HG02840 (cell line): ENCODE results near the gene HS3ST3B1.

ENCODE experiments used
- ATAC-seq: cut with Tn5 transposase; IDR thresholded peaks from one replicate; pipeline ENCODE4 v1.9.1; 2021; ENCODE audit warnings: mild to moderate bottlenecking, moderate library complexity, moderate number of reproducible peaks; ENCODE audit not compliant: unreplicated experiment, low FRiP score

Gene HS3ST3B1

GRCh38 chr17:14300575-14301278, at the start of gene HS3ST3B1:
Gene HS3ST3B1 (plus strand): TSS chr17:14301081. CDS start chr17:14301519, 438 bp downstream.
- peak; percentile 76 for ATAC-seq

- no peak for ATAC-seq
Measured at GRCh38 chr17:14261406-14261805, 39.5 kb upstream of the HS3ST3B1 start.

- no peak for ATAC-seq
Measured at GRCh38 chr17:14268264-14268663, 32.6 kb upstream of the HS3ST3B1 start.

- ATAC-seq, result no peak
Measured at GRCh38 chr17:14269473-14269872, 31.4 kb upstream of the HS3ST3B1 start.

- ATAC-seq, result no peak
Measured at GRCh38 chr17:14270508-14270907, 30.4 kb upstream of the HS3ST3B1 start.

GRCh38 chr17:14276535-14277250, 24.2 kb upstream of the HS3ST3B1 start:
- ATAC-seq, result no peak

GRCh38 chr17:14281530-14281929, 19.4 kb upstream of the HS3ST3B1 start:
- no peak for ATAC-seq

- no peak for ATAC-seq
Measured at GRCh38 chr17:14282726-14283125, 18.2 kb upstream of the HS3ST3B1 start.

- no peak for ATAC-seq
Measured at GRCh38 chr17:14289162-14289561, 11.7 kb upstream of the HS3ST3B1 start.

GRCh38 chr17:14294876-14295275, 6.0 kb upstream of the HS3ST3B1 start:
- no peak for ATAC-seq

- no peak for ATAC-seq
Measured at GRCh38 chr17:14295676-14296075, 5.2 kb upstream of the HS3ST3B1 start.

GRCh38 chr17:14296166-14296910, 4.5 kb upstream of the HS3ST3B1 start:
- ATAC-seq, result no peak

GRCh38 chr17:14297161-14297851, 3.6 kb upstream of the HS3ST3B1 start:
- ATAC-seq, result no peak

- no peak for ATAC-seq
Measured at GRCh38 chr17:14298221-14298946, 2.5 kb upstream of the HS3ST3B1 start.

GRCh38 chr17:14298947-14299279, 2.0 kb upstream of the HS3ST3B1 start:
- no peak for ATAC-seq

- no peak for ATAC-seq
Measured at GRCh38 chr17:14299280-14300141, 1.4 kb upstream of the HS3ST3B1 start.

- ATAC-seq, result no peak
Measured at GRCh38 chr17:14301279-14302090, 604 bp downstream of the HS3ST3B1 start.

- ATAC-seq, result no peak
Measured at GRCh38 chr17:14302091-14302430, 1.2 kb downstream of the HS3ST3B1 start.
